ENCODE measurements around the gene ANKRD6. TPM values are rescaled to one million over a fixed set of nuclear protein-coding genes. Genes with fewer than 3 reads are reported as not detected.
A peak's percentile ranks its signal among the peaks of the same experiment; 100 is the strongest.

The ANKRD6 gene
- 23.8 TPM for polyA plus RNA-seq (2013, experiment 1 of 2)
- 25.7 TPM for polyA plus RNA-seq (2013, experiment 2 of 2)

DNA sequence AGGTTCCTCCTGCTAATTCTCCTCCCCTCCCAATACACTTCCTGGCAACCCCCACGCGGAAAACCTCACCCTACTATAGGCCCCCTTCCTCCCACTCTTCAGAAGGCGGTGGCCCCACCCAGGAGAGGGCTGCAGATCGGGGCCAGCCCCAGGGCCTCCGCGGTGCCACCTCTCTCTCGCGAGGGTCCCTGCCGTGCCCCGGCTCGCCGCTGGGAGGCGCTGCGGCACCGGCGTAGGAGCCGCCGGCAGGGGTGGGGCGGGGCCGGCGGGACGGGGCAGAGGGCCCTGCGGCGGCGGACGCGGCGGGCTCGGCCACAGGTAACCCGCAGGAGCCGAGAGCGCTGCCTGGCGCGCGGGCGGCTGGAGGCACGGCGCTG, at the start of gene ANKRD6:
Gene ANKRD6, plus strand, starts transcription at position 278 of the 377 bp plus-strand sequence. CDS start 133,825 bp downstream, outside the sequence.
- no peak within 1 kb of the TSS for H4K91ac ChIP-seq (ENCODE audit: low read depth, low read length, poor library complexity)
- peak within 1 kb of the TSS; percentile 71 for H3K4me2 ChIP-seq (ENCODE audit: insufficient read depth, low read length, poor library complexity, severe bottlenecking)
- peak within 1 kb of the TSS; percentile 72 for H3K14ac ChIP-seq (ENCODE audit: low read length)
- no peaks in the 10 kb centered on the region for H3K79me1 ChIP-seq (ENCODE audit: low read depth, low read length)
- no peaks in the 10 kb centered on the region for H3K27me3 ChIP-seq (ENCODE audit: control insufficient read depth in 3 of 3, insufficient read depth in 3 of 3, low read depth in 1 of 3, low read length in 3 of 3)
- DNase-seq (ENCODE audit: low spot score), result peak; percentile 80
- H2AFZ ChIP-seq (ENCODE audit: low read length), result peak within 1 kb of the TSS; percentile 94
- H2BK12ac ChIP-seq (ENCODE audit: low read length), result no peak within 1 kb of the TSS
- no peaks in the 10 kb centered on the region for H3K9me3 ChIP-seq (replicated peaks in 1 of 2; ENCODE audit: control insufficient read depth in 2 of 2, insufficient read depth in 1 of 2, low read depth in 1 of 2, low read length in 2 of 2)
- peak within 1 kb of the TSS; percentile 68 for H2BK5ac ChIP-seq (ENCODE audit: low read length)
- peak within 1 kb of the TSS; percentile 64 to 94 for H3K4me3 ChIP-seq (ENCODE audit: low read length in 2 of 2)
- H3K27ac ChIP-seq (replicated peaks; ENCODE audit: low read length), result no peak within 1 kb of the TSS
- H3K4me1 ChIP-seq (ENCODE audit: control insufficient read depth in 2 of 2, insufficient read depth in 1 of 2, low read depth in 1 of 2, low read length in 2 of 2), result peaks cover 10 to 14% of the 10 kb centered on the region in 2 donors
- peak within 1 kb of the TSS; percentile 15 for H2AK5ac ChIP-seq (ENCODE audit: low read depth, low read length)
- peak within 1 kb of the TSS; percentile 9 for H3K23ac ChIP-seq (ENCODE audit: low read depth, low read length, poor library complexity)
- no peaks in the 10 kb centered on the region for H3K36me3 ChIP-seq (replicated peaks in 1 of 2; ENCODE audit: control insufficient read depth in 2 of 2, insufficient read depth in 2 of 2, low read length in 2 of 2)
- peak within 1 kb of the TSS; percentile 87 for H3K9ac ChIP-seq (ENCODE audit: low read depth, low read length, poor library complexity)
- H2BK120ac ChIP-seq (ENCODE audit: low read depth, low read length), result no peak within 1 kb of the TSS
- WGBS, 2 donors (ENCODE audit: extremely low coverage in 2 of 2, insufficient read length in 2 of 2, insufficient replicate concordance in 1 of 2), result no CpG with 5 or more reads among the region's 38 CpGs
- H2BK15ac ChIP-seq (ENCODE audit: low read length), result no peak within 1 kb of the TSS
- peak within 1 kb of the TSS; percentile 24 for H4K8ac ChIP-seq (ENCODE audit: low read depth, low read length)
- H3K18ac ChIP-seq (ENCODE audit: low read length), result peak within 1 kb of the TSS; percentile 96
- peak within 1 kb of the TSS; percentile 29 for H3K4ac ChIP-seq (ENCODE audit: low read length)

- no peak overlapping the region for H2AK5ac ChIP-seq (ENCODE audit: low read depth, low read length)
- no peaks in the 10 kb centered on the region for H3K79me1 ChIP-seq (ENCODE audit: low read depth, low read length)
- no peak overlapping the region for H2BK120ac ChIP-seq (ENCODE audit: low read depth, low read length)
- H3K23ac ChIP-seq (ENCODE audit: low read depth, low read length, poor library complexity), result peak overlapping the region; percentile 55
- H2BK15ac ChIP-seq (ENCODE audit: low read length), result no peak overlapping the region
- WGBS, 2 donors (ENCODE audit: extremely low coverage in 2 of 2, insufficient read length in 2 of 2, insufficient replicate concordance in 1 of 2), result no CpG with 5 or more reads among the region's 5 CpGs
- no peak for DNase-seq (ENCODE audit: low spot score)
- H3K9ac ChIP-seq (ENCODE audit: low read depth, low read length, poor library complexity), result peak overlapping the region; percentile 9
- H2BK12ac ChIP-seq (ENCODE audit: low read length), result no peak overlapping the region
- H3K27me3 ChIP-seq (ENCODE audit: control insufficient read depth in 3 of 3, insufficient read depth in 3 of 3, low read depth in 1 of 3, low read length in 3 of 3), result no peaks in the 10 kb centered on the region
- H3K4ac ChIP-seq (ENCODE audit: low read length), result no peak overlapping the region
- H2AFZ ChIP-seq (ENCODE audit: low read length), result no peak overlapping the region
- H3K4me2 ChIP-seq (ENCODE audit: insufficient read depth, low read length, poor library complexity, severe bottlenecking), result no peak overlapping the region
- no peak overlapping the region for H4K8ac ChIP-seq (ENCODE audit: low read depth, low read length)
- H3K4me1 ChIP-seq (ENCODE audit: control insufficient read depth in 2 of 2, insufficient read depth in 1 of 2, low read depth in 1 of 2, low read length in 2 of 2), result peaks cover 0 to 2% of the 10 kb centered on the region in 2 donors
- H2BK5ac ChIP-seq (ENCODE audit: low read length), result no peak overlapping the region
- no peaks in the 10 kb centered on the region for H3K9me3 ChIP-seq (replicated peaks in 1 of 2; ENCODE audit: control insufficient read depth in 2 of 2, insufficient read depth in 1 of 2, low read depth in 1 of 2, low read length in 2 of 2)
- H3K18ac ChIP-seq (ENCODE audit: low read length), result no peak overlapping the region
- H3K27ac ChIP-seq (replicated peaks; ENCODE audit: low read length), result no peak overlapping the region
- H3K36me3 ChIP-seq (replicated peaks in 1 of 2; ENCODE audit: control insufficient read depth in 2 of 2, insufficient read depth in 2 of 2, low read length in 2 of 2), result peaks cover 0 to 34% of the 10 kb centered on the region in 2 donors
- no peak overlapping the region for H3K4me3 ChIP-seq (ENCODE audit: low read length in 2 of 2)
- H3K14ac ChIP-seq (ENCODE audit: low read length), result no peak overlapping the region
- H4K91ac ChIP-seq (ENCODE audit: low read depth, low read length, poor library complexity), result no peak overlapping the region
Observed at GRCh38 chr6:89385156-89385667, 47.7 kb upstream of the ANKRD6 start.

DNA sequence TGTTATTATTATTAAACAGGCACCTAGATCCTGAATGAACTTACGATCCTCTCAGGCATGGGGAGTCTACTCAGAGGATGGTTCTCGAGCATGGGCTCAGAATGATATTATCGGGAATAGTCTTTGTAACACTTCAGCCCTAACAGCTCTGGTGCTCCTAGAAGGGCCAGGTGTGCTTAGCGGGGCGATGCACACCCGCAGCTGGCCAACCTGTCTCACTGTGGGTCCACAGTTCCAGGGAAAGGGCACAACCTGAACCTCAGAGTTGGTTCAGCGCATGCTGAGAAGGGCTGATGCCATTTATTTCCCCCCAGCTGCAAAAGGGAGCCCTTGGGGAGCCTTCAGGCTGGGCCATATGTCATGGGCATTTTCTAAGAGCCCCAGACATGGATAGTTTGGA, 47.1 kb upstream of the ANKRD6 start:
- H4K91ac ChIP-seq (ENCODE audit: low read depth, low read length, poor library complexity), result no peak overlapping the region
- peak overlapping the region; percentile 48 for H3K18ac ChIP-seq (ENCODE audit: low read length)
- no peak overlapping the region for H3K4me2 ChIP-seq (ENCODE audit: insufficient read depth, low read length, poor library complexity, severe bottlenecking)
- no peak overlapping the region for H4K8ac ChIP-seq (ENCODE audit: low read depth, low read length)
- H3K4me3 ChIP-seq (ENCODE audit: low read length in 2 of 2), result no peak overlapping the region
- no peaks in the 10 kb centered on the region for H3K79me1 ChIP-seq (ENCODE audit: low read depth, low read length)
- H3K23ac ChIP-seq (ENCODE audit: low read depth, low read length, poor library complexity), result no peak overlapping the region
- H3K36me3 ChIP-seq (replicated peaks in 1 of 2; ENCODE audit: control insufficient read depth in 2 of 2, insufficient read depth in 2 of 2, low read length in 2 of 2), result peaks cover 0 to 34% of the 10 kb centered on the region in 2 donors
- H2AK5ac ChIP-seq (ENCODE audit: low read depth, low read length), result no peak overlapping the region
- no peak overlapping the region for H3K9ac ChIP-seq (ENCODE audit: low read depth, low read length, poor library complexity)
- no peak overlapping the region for H2BK5ac ChIP-seq (ENCODE audit: low read length)
- WGBS, 2 donors (ENCODE audit: extremely low coverage in 2 of 2, insufficient read length in 2 of 2, insufficient replicate concordance in 1 of 2), result no CpG with 5 or more reads among the region's 7 CpGs
- no peak for DNase-seq (ENCODE audit: low spot score)
- H3K27ac ChIP-seq (replicated peaks; ENCODE audit: low read length), result no peak overlapping the region
- no peak overlapping the region for H2AFZ ChIP-seq (ENCODE audit: low read length)
- H3K14ac ChIP-seq (ENCODE audit: low read length), result no peak overlapping the region
- peaks cover 0 to 2% of the 10 kb centered on the region in 2 donors for H3K4me1 ChIP-seq (ENCODE audit: control insufficient read depth in 2 of 2, insufficient read depth in 1 of 2, low read depth in 1 of 2, low read length in 2 of 2)
- H3K27me3 ChIP-seq (ENCODE audit: control insufficient read depth in 3 of 3, insufficient read depth in 3 of 3, low read depth in 1 of 3, low read length in 3 of 3), result no peaks in the 10 kb centered on the region
- H3K9me3 ChIP-seq (replicated peaks in 1 of 2; ENCODE audit: control insufficient read depth in 2 of 2, insufficient read depth in 1 of 2, low read depth in 1 of 2, low read length in 2 of 2), result no peaks in the 10 kb centered on the region
- H2BK15ac ChIP-seq (ENCODE audit: low read length), result peak overlapping the region; percentile 37
- no peak overlapping the region for H3K4ac ChIP-seq (ENCODE audit: low read length)
- H2BK120ac ChIP-seq (ENCODE audit: low read depth, low read length), result no peak overlapping the region
- H2BK12ac ChIP-seq (ENCODE audit: low read length), result no peak overlapping the region

DNA sequence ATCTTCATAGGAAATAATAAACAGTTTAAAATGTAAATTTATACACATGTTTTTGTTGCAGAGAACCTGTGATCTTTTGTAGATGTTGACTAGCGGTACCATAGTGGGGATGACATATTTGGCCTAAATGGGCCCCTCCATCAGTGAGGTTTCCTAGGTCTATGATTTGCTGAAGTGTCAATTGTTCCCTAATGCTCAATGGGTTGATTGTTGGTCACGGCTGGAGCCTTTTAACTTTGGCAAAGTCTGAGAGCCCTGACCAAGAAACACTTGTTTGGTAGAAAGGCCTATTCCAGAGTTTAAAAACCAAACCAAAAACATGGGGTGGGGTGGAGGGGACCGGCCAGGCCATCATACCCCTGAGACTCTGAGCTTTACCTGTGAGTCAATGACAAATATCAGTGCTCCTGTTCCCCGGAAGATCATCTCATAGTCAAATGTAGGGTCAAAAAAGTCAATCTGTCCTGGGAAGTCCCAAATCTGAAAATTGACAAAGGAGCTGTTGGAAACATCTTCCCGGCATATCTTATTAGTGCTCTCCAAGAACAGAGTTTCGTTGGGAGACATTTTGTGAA, 45.9 kb upstream of the ANKRD6 start:
- WGBS, 2 donors (ENCODE audit: extremely low coverage in 2 of 2, insufficient read length in 2 of 2, insufficient replicate concordance in 1 of 2), result no CpG with 5 or more reads among the region's 6 CpGs
- Histone ChIP-seq H3K9me3 (replicated peaks in 1 of 2; ENCODE audit: control insufficient read depth in 2 of 2, insufficient read depth in 1 of 2, low read depth in 1 of 2, low read length in 2 of 2) (no peaks in the 10 kb centered on the region), H4K91ac (ENCODE audit: low read depth, low read length, poor library complexity) (no peak overlapping the region)

More for the DNA sequence above, 45.9 kb upstream of the ANKRD6 start:
- no peak overlapping the region for H2BK15ac ChIP-seq (ENCODE audit: low read length)
- H3K23ac ChIP-seq (ENCODE audit: low read depth, low read length, poor library complexity), result no peak overlapping the region
- no peak for DNase-seq (ENCODE audit: low spot score)
- no peak overlapping the region for H3K27ac ChIP-seq (replicated peaks; ENCODE audit: low read length)
- H3K18ac ChIP-seq (ENCODE audit: low read length), result no peak overlapping the region
- no peak overlapping the region for H2BK5ac ChIP-seq (ENCODE audit: low read length)
- no peak overlapping the region for H4K8ac ChIP-seq (ENCODE audit: low read depth, low read length)
- H2BK12ac ChIP-seq (ENCODE audit: low read length), result no peak overlapping the region
- H3K4me1 ChIP-seq (ENCODE audit: control insufficient read depth in 2 of 2, insufficient read depth in 1 of 2, low read depth in 1 of 2, low read length in 2 of 2), result peaks cover 0 to 2% of the 10 kb centered on the region in 2 donors
- H3K14ac ChIP-seq (ENCODE audit: low read length), result no peak overlapping the region
- H3K9ac ChIP-seq (ENCODE audit: low read depth, low read length, poor library complexity), result no peak overlapping the region
- H2AFZ ChIP-seq (ENCODE audit: low read length), result no peak overlapping the region
- H3K79me1 ChIP-seq (ENCODE audit: low read depth, low read length), result no peaks in the 10 kb centered on the region
- H3K27me3 ChIP-seq (ENCODE audit: control insufficient read depth in 3 of 3, insufficient read depth in 3 of 3, low read depth in 1 of 3, low read length in 3 of 3), result no peaks in the 10 kb centered on the region
- no peak overlapping the region for H2BK120ac ChIP-seq (ENCODE audit: low read depth, low read length)
- no peak overlapping the region for H3K4ac ChIP-seq (ENCODE audit: low read length)
- peaks cover 0 to 28% of the 10 kb centered on the region in 2 donors for H3K36me3 ChIP-seq (replicated peaks in 1 of 2; ENCODE audit: control insufficient read depth in 2 of 2, insufficient read depth in 2 of 2, low read length in 2 of 2)
- no peak overlapping the region for H2AK5ac ChIP-seq (ENCODE audit: low read depth, low read length)
- H3K4me2 ChIP-seq (ENCODE audit: insufficient read depth, low read length, poor library complexity, severe bottlenecking), result no peak overlapping the region
- no peak overlapping the region for H3K4me3 ChIP-seq (ENCODE audit: low read length in 2 of 2)
